Activated naive CD8-positive, alpha-beta T cell (primary cell): ENCODE data around the gene SURF1.
"Not testable (repeated sequence)": the region's sequence is repeated elsewhere in the genome, so short reads cannot be mapped to it uniquely, and the experiment has no call there.

Source experiments
- H3K27ac Mint-ChIP-seq: one replicate; pipeline ENCODE4 v1.8.0; 2021; ENCODE audit warnings: mixed read lengths
- H3K27me3 Mint-ChIP-seq: one replicate; pipeline ENCODE4 v1.8.0; 2021; ENCODE audit warnings: mixed read lengths
- H3K36me3 Mint-ChIP-seq: one replicate; pipeline ENCODE4 v1.8.0; 2021; ENCODE audit warnings: mixed read lengths
- H3K4me1 Mint-ChIP-seq: one replicate; pipeline ENCODE4 v1.8.0; 2021; ENCODE audit warnings: low read depth, mixed read lengths
- H3K4me3 Mint-ChIP-seq: one replicate; pipeline ENCODE4 v1.8.0; 2021; ENCODE audit warnings: mild to moderate bottlenecking, mixed read lengths
- H3K9me3 Mint-ChIP-seq: one replicate; pipeline ENCODE4 v1.8.0; 2021; ENCODE audit warnings: low read depth, mixed read lengths

The SURF1 gene

GRCh38 chr9:133347515-133347984 is 8.7 kb downstream of the SURF1 start:
- Mint-ChIP-seq H3K27me3 (no peaks in the 10 kb centered on the region), H3K27ac (peak overlapping the region; percentile 99), H3K4me3 (peak overlapping the region; percentile 99), H3K36me3 (peaks cover 10% of the 10 kb centered on the region), H3K4me1 (peaks cover 36% of the 10 kb centered on the region), H3K9me3 (no peaks in the 10 kb centered on the region)

GRCh38 chr9:133346021-133346785 is 10.1 kb downstream of the SURF1 start:
- Mint-ChIP-seq H3K27me3 (no peaks in the 10 kb centered on the region), H3K36me3 (peaks cover 10% of the 10 kb centered on the region), H3K4me3 (peak overlapping the region; percentile 97), H3K4me1 (peaks cover 31% of the 10 kb centered on the region), H3K9me3 (no peaks in the 10 kb centered on the region), H3K27ac (peak overlapping the region; percentile 83)

GRCh38 chr9:133345596-133345995 is 10.7 kb downstream of the SURF1 start:
- H3K4me3 Mint-ChIP-seq, result peak overlapping the region; percentile 97
- no peaks in the 10 kb centered on the region for H3K9me3 Mint-ChIP-seq
- peaks cover 34% of the 10 kb centered on the region for H3K4me1 Mint-ChIP-seq
- H3K27me3 Mint-ChIP-seq, result no peaks in the 10 kb centered on the region
- no peak overlapping the region for H3K27ac Mint-ChIP-seq
- peaks cover 10% of the 10 kb centered on the region for H3K36me3 Mint-ChIP-seq

- Mint-ChIP-seq H3K36me3 (peaks cover 7% of the 10 kb centered on the region), H3K27me3 (no peaks in the 10 kb centered on the region), H3K9me3 (no peaks in the 10 kb centered on the region), H3K4me3 (no peak overlapping the region), H3K4me1 (peaks cover 34% of the 10 kb centered on the region), H3K27ac (no peak overlapping the region)
Measured at GRCh38 chr9:133344979-133345378, 11.3 kb downstream of the SURF1 start.

- Mint-ChIP-seq H3K27me3 (no peaks in the 10 kb centered on the region), H3K27ac (no peak overlapping the region), H3K4me1 (peaks cover 37% of the 10 kb centered on the region), H3K36me3 (peaks cover 10% of the 10 kb centered on the region), H3K4me3 (no peak overlapping the region), H3K9me3 (no peaks in the 10 kb centered on the region)
Measured at GRCh38 chr9:133344071-133344470, 12.2 kb downstream of the SURF1 start.

- H3K36me3 Mint-ChIP-seq, result peaks cover 7% of the 10 kb centered on the region
- no peak overlapping the region for H3K27ac Mint-ChIP-seq
- peaks cover 39% of the 10 kb centered on the region for H3K4me1 Mint-ChIP-seq
Measured at GRCh38 chr9:133342570-133342969, 13.7 kb downstream of the SURF1 start.

GRCh38 chr9:133342069-133342406 is 14.2 kb downstream of the SURF1 start:
- H3K4me3 Mint-ChIP-seq, result no peak overlapping the region
- H3K36me3 Mint-ChIP-seq, result peaks cover 7% of the 10 kb centered on the region
- H3K27ac Mint-ChIP-seq, result no peak overlapping the region
- H3K9me3 Mint-ChIP-seq, result no peaks in the 10 kb centered on the region
- no peaks in the 10 kb centered on the region for H3K27me3 Mint-ChIP-seq
- peaks cover 37% of the 10 kb centered on the region for H3K4me1 Mint-ChIP-seq

More at GRCh38 chr9:133342570-133342969, 13.7 kb downstream of the SURF1 start:
- no peaks in the 10 kb centered on the region for H3K9me3 Mint-ChIP-seq
- no peaks in the 10 kb centered on the region for H3K27me3 Mint-ChIP-seq
- no peak overlapping the region for H3K4me3 Mint-ChIP-seq

- Mint-ChIP-seq H3K36me3 (peaks cover 7% of the 10 kb centered on the region), H3K27ac (no peak overlapping the region), H3K27me3 (no peaks in the 10 kb centered on the region), H3K4me1 (peaks cover 32% of the 10 kb centered on the region), H3K4me3 (no peak overlapping the region), H3K9me3 (no peaks in the 10 kb centered on the region)
Measured at GRCh38 chr9:133341369-133342068, 14.8 kb downstream of the SURF1 start.

- H3K4me1 Mint-ChIP-seq, result peaks cover 27% of the 10 kb centered on the region
- H3K4me3 Mint-ChIP-seq, result peak overlapping the region; percentile 27
- H3K9me3 Mint-ChIP-seq, result no peaks in the 10 kb centered on the region
- peak overlapping the region; percentile 83 for H3K27ac Mint-ChIP-seq
- no peaks in the 10 kb centered on the region for H3K27me3 Mint-ChIP-seq
- peaks cover 7% of the 10 kb centered on the region for H3K36me3 Mint-ChIP-seq
Measured at GRCh38 chr9:133340916-133341315, 15.4 kb downstream of the SURF1 start.

- no peaks in the 10 kb centered on the region for H3K27me3 Mint-ChIP-seq
- peaks cover 29% of the 10 kb centered on the region for H3K4me1 Mint-ChIP-seq
- no peak overlapping the region for H3K4me3 Mint-ChIP-seq
- peaks cover 7% of the 10 kb centered on the region for H3K36me3 Mint-ChIP-seq
- H3K27ac Mint-ChIP-seq, result peak overlapping the region; percentile 83
- no peaks in the 10 kb centered on the region for H3K9me3 Mint-ChIP-seq
Measured at GRCh38 chr9:133340256-133340655, 16.0 kb downstream of the SURF1 start.

- Mint-ChIP-seq H3K27ac (peak overlapping the region; percentile 83), H3K36me3 (peaks cover 7% of the 10 kb centered on the region)
Measured at GRCh38 chr9:133339641-133340040, 16.6 kb downstream of the SURF1 start.

GRCh38 chr9:133335924-133336811 is 20.1 kb downstream of the SURF1 start, which contains the start of gene SURF6:
SURF6 (minus strand) TSS chr9:133336188; CDS start chr9:133336132, 56 bp downstream.
- H3K9me3 Mint-ChIP-seq, result no peaks in the 10 kb centered on the region
- peaks cover 37% of the 10 kb centered on the region for H3K4me1 Mint-ChIP-seq
- peak within 1 kb of the TSS; percentile 95 for H3K4me3 Mint-ChIP-seq
- peaks cover 7% of the 10 kb centered on the region for H3K36me3 Mint-ChIP-seq
- H3K27me3 Mint-ChIP-seq, result no peaks in the 10 kb centered on the region
- H3K27ac Mint-ChIP-seq, result peak within 1 kb of the TSS; percentile 93

More at GRCh38 chr9:133339641-133340040, 16.6 kb downstream of the SURF1 start:
- Mint-ChIP-seq H3K27me3 (no peaks in the 10 kb centered on the region), H3K4me3 (no peak overlapping the region), H3K4me1 (peaks cover 31% of the 10 kb centered on the region), H3K9me3 (no peaks in the 10 kb centered on the region)

GRCh38 chr9:133334888-133335287 is 21.4 kb downstream of the SURF1 start:
- peaks cover 27% of the 10 kb centered on the region for H3K4me1 Mint-ChIP-seq
- not testable (repeated sequence) for H3K9me3 Mint-ChIP-seq, H3K27me3 Mint-ChIP-seq, H3K36me3 Mint-ChIP-seq
- H3K27ac Mint-ChIP-seq, result peak overlapping the region; percentile 50
- H3K4me3 Mint-ChIP-seq, result peak overlapping the region; percentile 95

- Mint-ChIP-seq H3K27me3 (no peaks in the 10 kb centered on the region), H3K4me1 (peaks cover 22% of the 10 kb centered on the region), H3K27ac (peak overlapping the region; percentile 54), H3K4me3 (peak overlapping the region; percentile 95), H3K9me3 (no peaks in the 10 kb centered on the region), H3K36me3 (peaks cover 2% of the 10 kb centered on the region)
Measured at GRCh38 chr9:133334161-133334560, 22.1 kb downstream of the SURF1 start.
